H1 (cell line): Measurements from ENCODE around the gene MACROD2.

Experiments
- MAX ChIP-seq: IDR thresholded peaks from 2 replicates; pipeline ENCODE4 v1.6.1; 2012; ENCODE audit warnings: inconsistent platforms
- SIX5 ChIP-seq: IDR thresholded peaks from 2 replicates; pipeline ENCODE4 v1.6.1; 2011; ENCODE audit warnings: mild to moderate bottlenecking, low read depth, low read length

GRCh38 chr20:14778875-14779274 lies 783.6 kb downstream of the MACROD2 start:
- TF ChIP-seq MAX (no peak), SIX5 (no peak)
